K562 (cell line): ENCODE measurements around the gene ANKRD60. TPM values are rescaled to one million over a fixed set of nuclear protein-coding genes. Genes with fewer than 3 reads are reported as not detected.

Source experiments
- E2F1 ChIP-seq: sonication (generic); formaldehyde crosslinking; IDR thresholded peaks from 2 replicates; pipeline ENCODE4 v1.8.1; 2023; ENCODE audit warnings: mild to moderate bottlenecking, missing genetic modification reagents, moderate library complexity
- HEY1 ChIP-seq: fragments of 250-450 bp; sonication (Bioruptor Pico); IDR thresholded peaks from 2 replicates; pipeline ENCODE4 v1.5.0; 2020; ENCODE audit warnings: mild to moderate bottlenecking, moderate library complexity, borderline replicate concordance
- MEF2D ChIP-seq: conservative IDR thresholded peaks from 2 replicates; pipeline ENCODE4 v1.6.1; 2016; ENCODE audit warnings: low read depth, missing genetic modification characterization, missing compliant biosample characterization
- NFIC ChIP-seq: fragments of 450-650 bp; IDR thresholded peaks from 2 replicates; pipeline ENCODE4 v1.6.1; 2017; ENCODE audit warnings: mild to moderate bottlenecking, inconsistent platforms
- SMAD1 ChIP-seq: fragments of 150-350 bp; IDR thresholded peaks from 2 replicates; pipeline ENCODE4 v1.6.1; 2014; ENCODE audit warnings: low read length, low read depth; ENCODE audit not compliant: partially characterized antibody
- ZNF318 ChIP-seq, 2 experiments: fragments of 450-650 bp; IDR thresholded peaks; 2 replicates each; pipeline ENCODE4 v1.6.1; 2016; ENCODE audit warnings: mild to moderate bottlenecking in 2 of 2, borderline replicate concordance in 1 of 2, low read depth in 1 of 2, moderate library complexity in 1 of 2
- ZNF395 ChIP-seq: fragments of 200-800 bp; sonication (Bioruptor generic); IDR thresholded peaks from 2 replicates; pipeline ENCODE4 v1.6.1; 2017; ENCODE audit warnings: missing genetic modification characterization, missing compliant biosample characterization
- ZNF561 ChIP-seq: fragments of 450-650 bp; formaldehyde crosslinking; conservative IDR thresholded peaks from 2 replicates; pipeline ENCODE4 v1.4.0; 2020; ENCODE audit warnings: mild to moderate bottlenecking, moderate library complexity
- ZNF780A ChIP-seq: fragments of 250-450 bp; sonication (Bioruptor Pico); IDR thresholded peaks from 2 replicates; pipeline ENCODE4 v1.5.0; 2021; ENCODE audit warnings: mild to moderate bottlenecking
- polyA plus RNA-seq, 8 experiments: library from polyadenylated mRNA; depleted of rRNA in 4 of 8; stranded (reverse) in 5 of 8; unstranded in 3 of 8; fragments of >200 nt; fragmentation: Nextera tagmentation in 2 of 8; fragmentation: Illumina TruSeq in 1 of 8; extraction: Ambion mirVana in 2 of 8; extraction: Trizol in 1 of 8; gene quantifications; 2 replicates each; pipeline versions ENCODE4 v1.2.1 to v1.2.3, GENCODE V29; 2011 to 2014; ENCODE audit warnings: inconsistent platforms in 1 of 8, missing spikeins in 1 of 8
- total RNA-seq, 7 experiments: library from RNA; depleted of rRNA in 6 of 7; stranded (reverse); fragments of >200 nt in 6 of 7; fragmentation: Illumina TruSeq in 2 of 7; extraction: Trizol in 2 of 7; gene quantifications; 2 replicates each; pipeline versions ENCODE4 v1.2.1 to v1.2.3, GENCODE V29; 2011 to 2021; ENCODE audit warnings: low replicate concordance in 1 of 7

Gene ANKRD60
- total and polyA plus RNA-seq, 9 of the 15 experiments (the other 6 are each of a cell fraction or from before 2014, with no cell fraction given), result not detected

- TF ChIP-seq ZNF318 (IDR thresholded peaks at IDR 0.05; ENCODE audit: borderline replicate concordance in 1 of 2, low read depth in 1 of 2), result no peak
- TF ChIP-seq MEF2D (tag), result no peak
- no peak for TF ChIP-seq NFIC
- no peak for TF ChIP-seq SMAD1
- no peak for TF ChIP-seq ZNF561 (CRISPR knock-in tag)
- no peak for TF ChIP-seq HEY1 (CRISPR knock-in tag)
- no peak for TF ChIP-seq ZNF780A (CRISPR knock-in tag)
- no peak for TF ChIP-seq ZNF395 (CRISPR knock-in tag)
- TF ChIP-seq E2F1 (CRISPR knock-in tag), result no peak
- TF ChIP-seq, all 486 proteins: peak for 0
Measured at GRCh38 chr20:58169450-58169849, 59.0 kb downstream of the ANKRD60 start (continued).
